GM19372 (cell line): Measurements from ENCODE around the gene TDRD12.
"Not testable (repeated sequence)": the region's sequence is repeated elsewhere in the genome, so short reads cannot be mapped to it uniquely, and the experiment has no call there.

Experiments used
- ATAC-seq: cut with Tn5 transposase; IDR thresholded peaks from one replicate; pipeline ENCODE4 v1.9.1; 2021; ENCODE audit warnings: mild to moderate bottlenecking, low read depth, moderate library complexity; ENCODE audit not compliant: unreplicated experiment

TDRD12 gene

DNA sequence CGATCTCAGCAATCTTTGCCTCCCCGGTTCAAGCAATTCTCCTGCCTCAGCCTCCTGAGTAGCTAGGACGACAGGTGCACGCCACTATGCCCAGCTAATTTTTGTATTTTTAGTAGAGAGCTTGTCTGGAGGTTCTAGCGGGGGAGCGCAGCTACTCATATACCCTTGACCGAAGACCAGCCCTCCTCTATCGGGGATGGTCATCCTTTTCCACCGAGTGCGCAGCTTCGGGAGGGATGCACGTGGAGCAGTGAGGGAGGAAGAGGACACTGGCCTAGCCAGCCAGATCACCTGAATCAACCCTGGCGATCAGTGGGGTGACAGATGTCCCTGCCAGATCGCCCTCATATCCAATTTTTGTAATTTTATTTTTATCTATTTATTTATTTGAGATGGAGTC is 143.2 kb downstream of the TDRD12 start:
- ATAC-seq: no peak

DNA sequence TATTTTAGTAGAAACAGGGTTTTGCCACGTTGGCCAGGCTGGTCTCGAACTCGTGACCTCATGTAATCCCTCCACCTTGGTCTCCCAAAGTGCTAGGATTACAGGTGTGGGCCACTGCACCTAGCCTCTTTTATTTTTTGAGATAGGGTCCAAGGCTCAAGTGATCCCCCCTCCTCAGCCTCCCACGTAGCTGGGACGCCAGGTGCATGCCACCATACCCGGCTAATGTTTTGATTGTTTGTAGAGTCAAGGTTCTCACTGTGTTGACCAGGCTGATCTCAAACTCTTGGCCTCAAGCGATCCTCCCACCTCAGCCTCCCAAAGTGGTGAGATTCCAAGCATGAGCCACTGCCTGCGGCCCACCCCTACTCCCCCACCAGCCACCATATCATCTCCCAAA is 143.7 kb downstream of the TDRD12 start:
- no peak for ATAC-seq

DNA sequence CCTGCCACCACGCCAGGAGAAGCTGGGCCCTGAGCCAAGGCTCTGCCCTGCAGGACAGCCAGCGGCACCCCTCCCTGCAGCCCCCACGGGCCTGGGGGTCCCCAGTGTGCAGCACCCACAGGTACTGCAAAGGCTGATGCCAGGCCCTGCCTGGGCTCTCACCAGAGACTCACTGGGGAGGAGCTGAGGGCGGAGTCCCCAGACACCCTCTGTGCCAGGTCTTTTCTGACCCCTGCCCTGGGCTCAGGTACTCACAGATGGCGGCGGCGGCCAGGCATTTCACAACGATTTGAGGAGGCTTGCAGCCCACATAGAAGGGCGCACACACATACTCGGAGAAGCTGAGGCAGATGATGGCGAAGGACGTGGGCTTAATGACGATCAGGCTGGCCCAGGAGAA is 144.3 kb downstream of the TDRD12 start:
- ATAC-seq: no peak

DNA sequence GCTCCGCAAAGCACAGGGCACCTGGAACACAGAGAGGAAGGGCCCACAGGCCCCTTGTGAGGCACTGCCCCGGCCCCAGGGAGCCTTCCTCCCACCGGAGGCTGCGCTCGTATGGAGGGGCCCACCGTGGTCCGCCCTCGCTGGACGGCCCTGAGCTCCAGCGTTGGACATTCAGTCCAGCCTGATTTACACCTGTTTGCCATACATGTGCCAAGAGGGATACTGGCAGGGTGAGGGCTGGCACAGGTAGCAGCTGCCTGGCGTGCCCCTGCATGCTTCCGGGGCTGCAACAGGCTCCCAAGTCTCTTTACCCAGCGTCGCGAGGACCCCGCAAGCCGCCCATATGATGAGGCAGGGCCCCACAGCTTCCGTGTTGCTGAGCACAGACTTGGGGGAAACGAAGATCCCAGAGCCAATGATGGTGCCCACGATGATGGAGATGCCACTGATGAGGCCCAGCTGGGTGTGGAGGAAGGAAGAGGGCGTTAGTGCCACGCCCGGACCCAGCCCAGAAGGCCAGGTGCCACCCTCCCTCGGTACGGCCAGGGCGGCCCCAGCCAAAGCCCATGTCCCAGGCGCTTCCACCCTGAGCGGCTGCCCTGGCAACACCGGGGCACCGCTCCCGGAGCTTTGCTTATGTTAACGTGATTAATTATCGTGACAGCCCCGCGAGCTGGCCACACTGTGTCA is 144.9 kb downstream of the TDRD12 start:
- no peak for ATAC-seq

DNA sequence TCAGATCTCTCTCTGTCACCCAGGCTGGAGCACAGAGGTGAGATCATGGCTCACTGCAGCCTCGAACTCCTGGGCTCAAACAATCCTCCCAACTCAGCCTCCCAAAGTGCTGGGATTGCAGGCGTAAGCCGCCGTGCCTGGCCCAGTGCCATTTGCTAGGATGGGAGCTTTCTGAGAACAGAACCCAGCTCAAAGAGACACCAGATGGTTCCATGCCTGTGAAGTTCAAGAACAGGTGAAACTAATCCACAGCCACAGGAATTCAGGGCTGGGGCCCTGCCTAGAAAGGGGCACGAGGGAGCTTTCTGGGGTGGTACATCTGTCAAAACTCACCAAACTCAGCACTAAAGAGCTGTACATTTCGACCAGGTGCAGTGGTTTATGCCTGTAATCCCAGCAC is 145.8 kb downstream of the TDRD12 start:
- no peak for ATAC-seq

DNA sequence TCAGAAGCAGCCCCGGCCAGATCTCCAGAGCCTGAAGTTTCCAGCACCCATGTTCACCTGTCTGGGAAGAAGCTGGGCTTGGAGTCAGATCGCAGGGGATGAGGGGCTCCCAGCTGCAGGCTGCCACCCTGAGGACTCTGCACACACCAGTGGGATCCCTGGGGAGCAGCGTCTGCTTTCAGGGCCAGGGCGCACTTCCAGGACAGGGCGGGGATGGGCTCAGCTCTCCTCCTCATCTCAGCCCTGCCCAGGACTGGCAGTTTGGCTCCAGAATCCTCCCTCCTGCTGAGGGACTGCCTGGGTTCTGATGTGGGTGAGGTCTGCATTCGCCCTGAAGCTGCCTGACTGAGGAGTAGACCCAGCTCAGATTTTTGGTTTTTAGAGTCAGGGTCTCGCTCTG is 146.5 kb downstream of the TDRD12 start:
- no peak for ATAC-seq

DNA sequence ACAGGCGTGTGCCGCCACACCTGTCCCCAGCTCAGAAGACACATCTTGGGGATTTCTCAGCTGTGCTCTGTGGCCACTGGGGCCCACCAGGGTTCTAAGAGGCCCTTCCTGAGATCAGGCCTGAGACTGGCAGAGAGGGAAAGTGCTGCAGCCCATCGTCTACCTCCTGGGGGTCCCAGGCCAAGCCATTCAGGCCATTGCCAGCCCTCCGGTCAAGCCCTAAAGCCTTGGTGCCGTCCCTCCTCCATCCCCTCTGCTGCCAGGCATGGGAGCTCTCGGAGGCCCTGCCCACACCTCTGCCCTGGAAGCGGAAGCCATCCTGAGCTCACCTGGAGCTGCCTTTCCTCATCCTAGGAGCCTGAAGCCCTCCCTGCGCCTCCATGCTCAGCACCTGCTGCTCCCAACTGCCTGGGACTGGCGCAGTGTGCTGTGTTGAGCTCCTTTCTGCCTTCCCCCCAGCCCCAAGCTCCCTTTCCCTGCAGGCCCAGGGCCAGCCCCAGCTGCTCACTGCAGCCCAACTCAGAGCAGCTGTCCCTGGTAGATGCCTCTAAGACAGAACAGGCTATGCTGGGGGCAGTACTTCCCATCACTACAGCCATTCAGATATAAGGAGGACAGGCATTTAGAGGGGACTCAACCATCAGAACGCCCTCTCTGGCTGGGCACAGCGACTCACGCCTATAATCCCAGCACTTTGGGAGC is 147.1 kb downstream of the TDRD12 start:
- ATAC-seq: no peak

DNA sequence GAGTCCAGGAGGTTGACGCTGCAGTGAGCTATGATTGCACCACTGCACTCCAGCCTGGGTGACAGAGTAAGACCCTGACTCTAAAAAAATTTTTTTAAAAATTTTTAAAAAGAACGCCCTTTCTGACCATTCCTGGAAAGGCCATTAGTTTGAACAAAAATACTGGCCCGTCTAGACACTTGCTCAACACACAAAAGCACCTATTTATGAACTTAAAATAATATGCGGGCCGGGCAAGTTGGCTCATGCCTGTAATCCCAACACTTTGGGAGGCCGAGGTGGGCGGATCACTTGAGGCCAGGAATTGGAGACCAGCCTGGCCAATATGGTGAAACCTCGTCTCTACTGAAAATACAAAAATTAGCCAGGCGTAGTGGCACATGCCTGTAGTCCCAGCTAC is 147.9 kb downstream of the TDRD12 start:
- ATAC-seq: not testable (repeated sequence)

DNA sequence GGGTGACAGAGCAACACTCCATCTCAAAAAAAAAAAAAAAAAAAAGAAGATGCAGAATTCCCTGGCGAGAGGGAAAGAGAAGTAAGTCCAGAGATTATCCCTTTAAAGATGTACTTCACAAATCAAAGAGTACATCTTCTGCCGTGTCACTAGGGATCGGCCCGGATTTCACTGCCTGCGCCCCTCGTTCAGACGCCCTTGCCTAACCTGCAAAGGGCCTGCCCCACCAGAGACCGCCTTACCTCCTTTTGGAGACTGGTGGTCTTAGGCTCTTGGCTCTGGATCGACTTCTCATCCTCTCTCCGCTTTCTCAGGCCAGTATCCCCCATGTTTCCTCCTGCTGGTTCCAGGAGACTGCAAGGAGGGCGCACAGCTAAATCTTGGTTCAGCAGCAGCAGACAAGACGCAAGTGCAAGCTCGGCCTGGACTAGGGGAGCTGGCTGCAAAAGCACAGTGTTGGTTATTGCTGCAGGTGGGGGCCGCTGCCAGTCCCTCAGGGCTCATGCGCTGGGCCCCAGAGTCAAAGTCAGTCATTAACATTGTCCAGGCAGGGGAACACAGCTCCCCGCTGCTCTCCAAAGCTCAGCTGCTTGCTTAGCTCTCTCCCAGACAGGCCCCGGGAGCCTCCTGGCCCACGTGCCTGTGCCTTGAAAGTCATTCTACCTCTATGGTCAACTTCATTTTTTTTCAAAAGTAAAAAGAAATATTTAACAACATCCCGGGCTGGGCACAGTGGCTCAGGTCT is 148.8 kb downstream of the TDRD12 start:
- no peak for ATAC-seq

DNA sequence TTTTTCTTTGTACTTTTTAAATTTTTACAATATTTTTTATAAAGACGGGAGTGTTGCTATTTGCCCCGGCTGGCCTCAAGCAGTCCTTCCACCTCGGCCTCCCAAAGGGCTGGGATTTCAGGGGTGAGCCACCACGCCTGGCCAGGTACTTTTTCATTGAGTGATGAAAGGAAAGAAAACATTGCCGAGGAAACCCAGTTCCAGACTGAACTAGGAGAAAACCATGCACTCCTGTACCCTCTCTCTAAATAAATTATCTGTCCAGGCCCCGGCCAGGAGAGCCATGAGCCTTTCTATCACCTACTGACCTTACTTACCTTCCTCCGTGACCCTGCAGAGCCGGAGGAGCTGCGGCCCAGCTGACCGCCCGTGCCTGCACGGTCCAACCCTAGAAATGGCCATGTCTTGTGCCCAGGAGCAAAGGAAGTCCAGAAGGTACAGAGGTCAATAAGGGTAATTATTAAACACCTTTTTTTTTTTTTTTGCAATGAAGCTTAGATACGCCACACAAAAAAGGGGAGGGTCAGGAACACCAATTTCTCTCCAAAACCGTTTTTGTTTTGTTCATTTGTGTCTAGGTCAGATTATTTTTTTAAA is 149.9 kb downstream of the TDRD12 start, which contains the start of gene SLC7A9:
Gene SLC7A9 (minus strand): TSS at position 399 of the 597 bp plus-strand sequence. CDS start 1,233 bp downstream, outside the sequence.
- ATAC-seq: no peak

DNA sequence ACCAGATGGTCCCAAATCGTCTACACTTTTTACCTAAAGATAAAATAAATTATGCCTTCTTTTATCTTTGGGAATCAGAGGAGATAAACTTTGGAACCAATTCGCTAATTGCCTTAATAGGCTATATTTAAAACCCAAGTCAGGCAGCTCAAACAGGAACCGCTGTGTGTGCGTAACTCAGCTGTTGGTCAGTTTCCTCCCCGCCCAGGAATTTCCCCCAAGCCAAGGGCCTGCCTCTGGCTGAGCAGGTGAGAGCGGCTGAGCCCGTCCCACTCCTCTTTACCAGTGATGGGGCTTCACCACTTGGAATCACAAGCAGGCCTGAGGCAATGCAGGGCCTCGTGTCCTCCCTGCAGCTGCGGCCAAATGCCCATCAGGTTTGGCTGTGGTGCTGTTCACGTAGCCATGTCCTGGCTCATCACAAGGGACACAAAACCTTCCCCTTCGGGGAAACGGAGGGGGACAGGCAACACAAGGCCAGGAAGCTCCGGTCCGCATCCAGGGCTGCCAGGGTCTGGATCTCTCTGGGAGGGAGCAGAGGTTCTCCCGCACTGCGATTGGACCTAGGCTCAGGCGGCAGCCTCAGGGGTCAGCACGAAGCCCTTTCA is 150.5 kb downstream of the TDRD12 start:
- ATAC-seq: no peak

DNA sequence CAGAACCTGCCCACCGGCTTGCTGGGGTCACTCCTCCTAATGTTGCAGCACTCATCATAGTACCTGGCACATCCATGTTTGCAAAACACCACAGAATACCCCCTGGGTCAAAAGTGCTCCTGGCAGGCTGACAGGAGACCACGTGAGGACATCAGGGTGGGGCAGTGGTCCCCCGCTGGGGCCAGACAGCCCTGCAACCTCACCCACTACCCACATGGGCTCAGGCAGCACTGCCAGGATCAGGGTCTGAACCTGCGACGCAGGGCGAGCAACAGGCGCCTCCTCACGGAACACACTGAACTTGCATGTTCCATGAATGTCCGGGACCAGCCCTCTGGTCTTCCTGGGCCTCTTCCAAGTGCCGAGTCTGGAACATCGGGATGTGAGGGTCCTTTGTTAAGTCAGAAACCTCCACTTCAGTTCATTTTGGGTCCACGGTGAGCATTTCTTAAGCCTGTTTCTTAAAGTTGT is 151.4 kb downstream of the TDRD12 start:
- no peak for ATAC-seq

DNA sequence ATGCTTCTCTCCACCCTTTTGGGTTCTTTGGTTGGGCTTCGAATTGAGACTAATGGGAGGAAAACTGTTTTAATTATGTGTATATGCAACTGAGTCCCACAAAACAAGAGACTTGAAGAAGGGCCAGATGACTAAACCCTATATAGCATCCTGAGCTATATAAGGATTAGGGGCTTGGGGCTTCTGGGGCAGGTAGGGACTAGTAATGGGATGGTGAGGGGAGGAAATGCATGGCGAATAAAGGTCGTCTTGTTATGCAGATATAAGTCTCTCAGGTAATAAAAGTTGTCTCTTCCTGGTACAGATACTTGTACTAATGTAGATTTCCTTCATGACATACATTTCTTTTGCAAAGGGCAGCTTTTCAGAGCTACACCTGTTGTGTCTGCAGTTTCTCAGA is 152.8 kb downstream of the TDRD12 start:
- ATAC-seq: no peak

DNA sequence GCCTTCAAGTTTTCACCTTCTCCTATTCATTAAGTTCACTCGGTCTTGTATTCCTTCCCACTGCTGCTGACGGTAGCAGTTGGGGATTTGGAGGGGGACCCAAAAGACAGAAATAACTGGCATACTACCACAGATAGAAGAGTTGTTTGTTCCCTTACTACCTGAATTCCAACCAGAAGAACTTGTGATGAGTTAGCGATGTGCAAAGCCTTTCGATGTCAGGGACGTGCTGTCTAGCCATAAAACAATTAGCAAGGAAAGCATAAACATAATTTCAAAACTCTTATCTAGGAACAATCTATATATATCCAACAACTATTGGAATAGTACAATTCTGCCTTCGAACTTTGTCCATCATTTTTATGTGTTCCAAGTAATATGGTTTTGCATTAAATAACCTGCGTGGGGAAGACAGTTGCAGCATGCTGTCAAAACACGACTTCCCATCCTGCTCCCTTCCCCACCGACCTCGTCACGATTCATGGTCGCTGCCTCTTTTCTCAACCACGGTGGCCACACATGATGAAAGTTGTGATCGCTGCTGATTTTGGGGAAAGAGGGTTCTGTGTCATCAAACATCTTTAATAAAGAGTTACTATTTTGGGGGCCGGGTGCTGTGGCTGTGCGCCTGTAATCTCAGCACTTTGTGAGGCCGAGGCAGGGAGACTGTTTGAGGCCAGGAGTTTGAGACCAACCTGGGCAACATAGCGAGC is 153.8 kb downstream of the TDRD12 start:
- ATAC-seq: no peak

DNA sequence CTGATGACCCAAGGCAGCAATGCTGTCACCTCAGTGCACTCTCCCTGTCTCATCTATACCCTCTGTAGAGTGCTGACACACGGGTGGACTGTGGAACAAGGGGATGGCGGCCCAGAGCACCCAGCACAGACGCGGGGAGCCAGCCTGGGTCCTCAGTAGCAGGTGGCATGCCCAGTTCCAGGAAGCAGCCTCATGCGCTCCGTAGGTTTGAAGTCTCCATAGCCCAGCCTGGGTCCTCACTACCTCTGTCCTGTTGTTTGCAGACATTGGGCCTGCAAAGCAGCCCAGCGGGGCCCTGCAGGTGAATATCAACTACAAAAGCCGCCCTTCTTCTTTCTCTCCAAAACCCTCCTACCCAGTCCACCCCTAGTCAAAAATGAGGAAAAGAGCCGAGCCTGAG is 155.0 kb downstream of the TDRD12 start:
- ATAC-seq: no peak

DNA sequence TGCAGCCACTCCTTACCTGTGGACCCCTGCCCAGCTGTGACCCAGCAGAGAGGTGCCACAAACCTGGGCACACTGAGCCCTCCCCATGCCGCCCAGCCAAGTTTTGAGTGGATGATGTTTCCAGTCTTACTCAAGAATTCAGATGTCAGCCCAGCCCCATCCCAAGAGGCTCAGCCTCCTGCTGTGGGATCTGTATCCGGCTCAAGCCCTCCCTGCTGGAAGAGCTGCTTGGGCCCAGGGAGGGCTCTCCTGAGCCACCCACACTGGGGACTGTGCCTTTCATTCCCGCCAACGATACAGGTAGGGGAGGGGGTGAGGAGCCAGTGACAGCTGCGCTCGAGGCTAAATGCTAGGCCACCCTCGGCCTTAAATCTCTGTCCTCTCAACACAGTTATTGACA is 155.9 kb downstream of the TDRD12 start:
- no peak for ATAC-seq

DNA sequence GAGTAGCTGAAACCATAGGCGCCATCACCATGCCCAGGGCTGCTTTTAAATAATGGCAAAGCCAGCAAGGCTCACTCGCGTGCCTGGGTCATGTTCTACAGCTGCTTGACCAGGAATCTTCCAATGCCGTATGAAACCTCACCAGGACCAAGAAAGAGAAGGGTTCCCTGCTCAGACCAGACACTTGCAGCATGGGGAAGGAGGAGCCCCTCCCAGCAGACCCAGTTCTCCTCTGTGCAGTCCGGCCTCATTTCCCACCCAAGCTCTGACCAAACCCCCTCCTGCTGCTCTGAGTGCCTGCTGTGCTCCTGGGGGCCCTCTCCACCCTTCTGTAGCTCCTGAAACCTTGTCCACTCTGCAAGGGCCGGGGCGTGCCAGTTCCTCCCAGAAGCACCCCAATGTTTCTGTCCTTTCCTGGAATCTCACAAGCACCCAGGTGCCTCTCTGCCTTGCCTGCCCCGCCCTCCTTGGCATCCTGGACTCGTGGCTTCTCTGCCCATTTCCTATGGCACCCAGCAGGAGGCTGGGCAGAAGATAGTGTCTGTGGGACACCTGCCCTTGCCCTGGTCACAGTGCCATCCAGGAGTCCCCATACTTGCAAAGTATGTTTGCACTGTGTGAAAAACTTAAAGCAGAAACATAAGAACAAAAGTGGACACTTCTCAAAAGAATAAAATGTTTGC is 156.8 kb downstream of the TDRD12 start:
- ATAC-seq: no peak

DNA sequence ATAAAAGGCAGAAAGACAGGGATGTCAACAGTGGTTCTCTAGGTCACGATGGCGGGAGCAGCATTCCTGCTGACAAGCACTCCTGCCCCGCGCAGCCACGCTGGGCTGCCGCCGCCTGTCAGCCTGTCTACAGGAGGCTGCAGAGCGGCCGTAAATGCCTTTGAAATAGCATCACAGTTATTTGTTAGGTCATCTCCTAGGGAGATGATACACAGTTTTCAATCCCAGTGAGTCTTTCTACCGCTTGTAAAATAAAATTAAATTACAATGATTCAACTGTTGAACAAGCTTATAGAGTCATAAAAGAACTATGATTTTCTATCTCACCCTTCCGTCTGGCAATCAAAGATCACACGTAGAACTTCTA is 157.3 kb downstream of the TDRD12 start:
- ATAC-seq: no peak
